GM19240 (cell line): ENCODE data around the gene ZNF467.

Experiments
- DNase-seq: peaks from one replicate; pipeline ENCODE4 v3.0.0; 2011; ENCODE audit warnings: low spot score; ENCODE audit not compliant: insufficient read length

Gene ZNF467

GRCh38 chr7:149728491-149729375, 44.7 kb downstream of the ZNF467 start:
- no peak for DNase-seq

GRCh38 chr7:149727899-149728476, 45.4 kb downstream of the ZNF467 start:
- DNase-seq, result no peak

GRCh38 chr7:149727053-149727898, 46.1 kb downstream of the ZNF467 start:
- DNase-seq, result no peak

GRCh38 chr7:149725916-149726315, 47.5 kb downstream of the ZNF467 start:
- DNase-seq, result no peak

GRCh38 chr7:149725426-149725821, 48.0 kb downstream of the ZNF467 start:
- no peak for DNase-seq

GRCh38 chr7:149724661-149725425, 48.5 kb downstream of the ZNF467 start:
- DNase-seq, result no peak

- no peak for DNase-seq
These were observed 49.4 kb downstream of the ZNF467 start for GRCh38 chr7:149723795-149724495.

- DNase-seq, result no peak
These were observed 50.2 kb downstream of the ZNF467 start for GRCh38 chr7:149723082-149723767.

GRCh38 chr7:149722356-149722957, 50.9 kb downstream of the ZNF467 start:
- DNase-seq, result no peak

- no peak for DNase-seq
These were observed 52.2 kb downstream of the ZNF467 start for GRCh38 chr7:149721084-149721601.

- no peak for DNase-seq
These were observed 52.9 kb downstream of the ZNF467 start for GRCh38 chr7:149720372-149721083.

- DNase-seq, result no peak
These were observed 53.5 kb downstream of the ZNF467 start for GRCh38 chr7:149719912-149720335.

- DNase-seq, result no peak
These were observed 54.1 kb downstream of the ZNF467 start for GRCh38 chr7:149719050-149719899.

GRCh38 chr7:149718730-149719049, 54.7 kb downstream of the ZNF467 start:
- DNase-seq, result no peak

- DNase-seq, result no peak
These were observed 55.9 kb downstream of the ZNF467 start for GRCh38 chr7:149717481-149717880.

GRCh38 chr7:149716932-149717307, 56.5 kb downstream of the ZNF467 start:
- no peak for DNase-seq

- DNase-seq, result no peak
These were observed 57.1 kb downstream of the ZNF467 start for GRCh38 chr7:149716007-149716931.
